HG03139 (cell line): ENCODE results near the gene RPS6KL1.

Experiments used
- ATAC-seq: cut with Tn5 transposase; IDR thresholded peaks from one replicate; pipeline ENCODE4 v1.9.1; 2021; ENCODE audit not compliant: unreplicated experiment

RPS6KL1 gene

DNA sequence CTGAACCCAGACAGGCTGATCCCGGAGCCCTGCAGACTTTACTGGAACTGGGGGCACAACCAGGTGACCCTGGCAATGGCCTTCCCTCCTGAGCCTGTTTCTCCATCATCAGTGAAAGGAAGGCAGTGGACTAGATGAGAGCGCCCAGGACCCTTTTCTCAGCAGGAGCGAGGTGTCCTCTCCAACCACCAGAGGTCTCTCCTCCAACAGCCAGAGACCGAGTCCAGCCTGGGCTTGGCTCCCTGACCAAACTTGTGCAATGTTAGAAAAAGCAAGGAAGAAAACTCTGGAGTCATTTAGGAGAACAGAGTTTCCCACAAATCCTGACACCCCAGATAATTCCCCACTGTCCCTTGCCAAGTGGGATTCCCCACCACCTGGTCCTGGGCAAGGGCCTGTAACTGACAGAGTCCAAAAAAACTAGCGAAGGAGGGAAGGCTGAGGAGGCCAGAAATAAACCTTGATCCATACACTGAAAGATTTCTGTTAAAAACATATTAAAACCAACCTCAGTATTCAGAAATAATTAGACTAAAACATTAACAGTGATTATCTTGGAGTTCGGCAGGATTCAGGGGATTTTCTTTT is 9.0 kb downstream of the RPS6KL1 start:
- ATAC-seq: no peak

DNA sequence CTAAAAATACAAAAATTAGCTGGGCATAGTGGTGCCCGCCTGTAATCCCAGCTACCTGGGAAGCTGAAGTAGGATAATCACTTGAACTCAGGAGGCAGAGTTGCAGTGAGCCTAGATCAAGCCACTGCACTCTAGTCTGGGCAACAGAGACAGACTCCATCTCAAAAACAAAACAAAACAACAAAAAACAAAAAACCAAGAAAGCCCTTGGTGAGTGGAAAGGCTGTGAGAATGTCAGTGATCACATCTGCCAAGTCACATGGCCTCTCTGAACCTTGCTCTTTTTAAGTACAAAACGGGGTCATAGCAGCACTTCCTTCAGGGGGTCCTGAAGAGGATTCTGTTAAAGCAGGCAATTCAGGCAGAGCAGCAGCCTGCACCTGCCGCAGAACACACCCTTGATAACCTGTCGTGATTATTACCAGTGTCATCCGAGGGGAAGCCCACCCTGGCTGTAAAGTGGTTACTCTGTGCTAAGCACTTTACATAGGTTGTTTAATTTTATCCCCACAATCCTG is 9.6 kb downstream of the RPS6KL1 start:
- no peak for ATAC-seq

DNA sequence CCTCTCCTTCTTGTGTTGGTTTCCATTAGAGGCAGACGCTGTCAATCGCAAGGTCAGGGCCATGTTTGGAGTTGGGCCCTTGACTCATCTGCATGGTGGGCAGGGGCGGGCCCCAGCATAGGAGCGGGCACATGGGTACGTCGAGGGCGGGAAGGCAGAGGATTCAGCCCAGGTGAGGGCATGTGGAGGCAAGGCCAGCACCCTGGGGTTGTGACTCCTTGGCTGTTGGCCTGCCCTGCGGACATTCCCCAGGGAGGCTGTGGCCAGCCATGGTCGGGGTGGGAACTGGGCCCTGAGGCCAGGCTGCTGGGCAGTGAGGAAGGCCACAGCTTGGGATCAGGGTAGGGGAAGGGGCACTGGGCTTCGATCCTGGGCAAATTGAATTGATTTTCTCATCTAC is 10.3 kb downstream of the RPS6KL1 start:
- ATAC-seq: no peak

DNA sequence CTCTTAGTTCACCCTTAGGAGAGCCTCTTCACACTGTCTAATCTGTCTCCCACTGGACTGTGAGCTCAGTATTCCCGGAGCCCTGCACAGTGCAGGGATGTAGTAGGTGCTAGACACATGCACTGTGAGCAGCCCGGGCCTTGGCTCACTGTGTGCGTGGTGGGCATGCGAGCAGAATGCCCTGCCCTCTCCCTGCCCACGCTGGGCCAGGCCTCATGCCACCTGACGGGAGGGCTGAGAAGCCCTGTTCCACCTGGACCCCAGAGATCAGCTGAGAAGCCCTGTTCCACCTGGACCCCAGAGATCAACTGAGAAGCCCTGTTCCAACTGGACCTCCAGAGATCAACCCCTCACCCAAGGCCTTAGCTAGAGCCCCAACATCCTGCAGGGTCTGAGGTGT is 10.9 kb downstream of the RPS6KL1 start:
- no peak for ATAC-seq

DNA sequence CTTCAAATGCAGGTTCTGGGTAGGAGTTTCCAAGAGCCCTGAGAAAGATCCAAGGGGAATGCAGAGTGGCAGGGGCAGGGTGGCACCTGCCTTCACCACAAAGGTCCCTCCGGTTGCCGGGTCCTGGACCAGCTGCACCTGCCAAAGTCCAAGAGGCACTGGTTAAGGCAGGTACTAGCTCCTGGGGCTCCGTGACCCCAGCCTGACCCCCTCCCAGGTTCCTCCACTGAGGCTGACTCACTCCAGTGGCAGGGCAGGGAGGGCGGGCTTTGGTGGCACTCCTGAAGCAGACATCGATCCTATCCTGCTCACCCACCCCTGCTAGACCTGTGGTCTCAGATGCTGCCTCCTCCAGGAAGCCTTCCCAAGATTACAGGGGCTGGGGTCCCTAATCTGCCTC is 11.4 kb downstream of the RPS6KL1 start:
- no peak for ATAC-seq

DNA sequence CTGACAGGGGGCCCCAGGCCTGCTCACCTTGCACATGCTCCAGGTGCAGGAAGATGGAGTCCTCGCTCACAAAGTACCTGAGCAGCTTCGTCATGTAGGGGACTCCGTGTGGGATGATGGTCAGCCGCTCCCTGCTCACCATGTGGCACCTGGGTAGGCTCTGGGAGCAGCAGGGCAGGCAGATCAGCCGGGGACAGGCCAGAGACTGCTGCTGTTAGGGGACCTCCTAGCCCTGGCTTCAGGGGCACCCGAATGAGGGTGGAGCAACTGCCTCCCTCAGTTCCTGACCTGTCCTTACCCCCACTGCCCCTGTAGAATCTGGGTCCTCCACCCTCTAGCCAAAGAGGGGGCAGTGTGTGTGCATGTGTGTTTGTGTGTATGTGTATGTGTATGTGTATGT is 11.8 kb downstream of the RPS6KL1 start:
- no peak for ATAC-seq

DNA sequence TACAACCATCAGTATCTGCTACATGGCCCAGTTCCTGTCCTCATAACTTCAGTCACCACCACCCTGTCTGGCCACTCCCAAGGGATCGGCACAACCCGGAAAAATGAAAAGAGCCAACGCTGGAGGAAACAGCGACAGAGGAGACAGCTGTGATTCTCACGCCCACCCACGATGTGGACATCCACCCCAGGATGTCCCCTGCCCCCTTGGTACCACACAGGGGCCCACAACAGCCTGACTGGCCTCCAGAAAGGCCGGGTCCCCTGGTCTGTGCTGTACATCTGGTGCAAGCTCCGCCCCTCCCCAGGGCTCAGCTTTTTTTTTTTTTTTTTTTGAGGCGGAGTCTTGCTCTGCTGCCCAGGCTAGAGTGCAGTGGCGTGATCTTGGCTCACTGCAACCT is 12.5 kb downstream of the RPS6KL1 start:
- ATAC-seq: no peak

DNA sequence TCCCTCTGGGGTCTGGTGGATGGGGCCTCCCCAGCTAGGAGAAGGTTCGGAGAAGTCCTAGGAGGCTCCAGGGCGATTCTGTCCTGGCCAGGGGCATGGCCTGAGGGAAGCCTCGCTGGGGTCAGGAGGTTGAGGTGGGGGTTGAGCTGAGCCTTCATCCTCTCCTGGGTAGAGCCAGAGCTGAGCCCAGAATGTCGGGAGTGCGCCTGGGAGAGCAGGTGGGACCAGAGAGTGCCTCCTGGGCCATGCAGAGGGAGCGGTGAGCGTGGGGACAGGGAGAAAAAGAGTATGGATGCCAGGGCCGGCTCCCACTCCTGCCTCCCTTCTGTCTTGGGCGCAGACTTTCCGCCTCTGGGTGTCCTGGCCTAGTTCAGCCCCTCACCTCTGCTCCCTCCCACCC is 13.1 kb downstream of the RPS6KL1 start:
- ATAC-seq: no peak

DNA sequence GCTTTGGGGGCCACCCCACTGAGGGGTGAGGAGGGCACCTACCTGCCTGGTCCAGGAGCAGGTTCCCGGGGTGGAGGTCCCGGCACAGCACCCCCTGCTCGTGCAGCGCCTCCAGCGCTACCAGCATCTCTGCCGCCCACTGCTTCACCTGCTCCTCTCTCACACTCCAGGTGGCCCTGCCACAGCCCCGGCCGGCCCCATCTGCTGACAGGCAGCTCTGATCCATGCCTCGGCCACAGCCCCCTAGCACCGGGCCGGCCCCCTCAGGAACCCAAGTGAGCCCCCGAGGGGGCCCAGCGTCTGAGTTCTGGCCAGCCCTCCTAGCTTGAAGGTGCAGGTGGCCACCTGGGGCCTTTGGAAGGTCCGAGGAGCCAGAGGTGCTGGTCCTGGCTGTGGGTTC is 13.6 kb downstream of the RPS6KL1 start:
- no peak for ATAC-seq

DNA sequence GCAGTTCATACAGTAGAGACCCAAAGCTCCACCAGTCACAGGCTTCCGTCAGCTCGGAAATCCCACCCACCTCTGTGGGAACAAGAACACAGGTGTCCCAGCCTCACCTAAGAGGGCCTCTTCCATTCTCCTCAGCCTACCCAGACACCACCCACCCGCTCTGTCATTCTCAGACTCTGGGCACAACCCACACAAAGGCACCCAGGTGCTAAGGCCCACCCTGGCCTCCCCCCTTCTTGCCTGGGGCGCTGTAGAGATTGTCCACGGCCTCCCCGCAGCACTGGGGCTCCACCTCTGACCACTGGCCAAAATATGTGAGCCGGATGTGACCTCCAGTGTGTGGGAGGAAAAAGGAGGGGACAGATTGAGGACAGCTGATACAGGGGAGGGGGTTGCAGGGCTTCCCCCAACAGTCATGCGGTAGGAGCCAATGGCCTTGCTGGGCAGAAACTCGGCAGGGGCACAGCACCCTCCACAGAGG is 14.2 kb downstream of the RPS6KL1 start:
- ATAC-seq: no peak

DNA sequence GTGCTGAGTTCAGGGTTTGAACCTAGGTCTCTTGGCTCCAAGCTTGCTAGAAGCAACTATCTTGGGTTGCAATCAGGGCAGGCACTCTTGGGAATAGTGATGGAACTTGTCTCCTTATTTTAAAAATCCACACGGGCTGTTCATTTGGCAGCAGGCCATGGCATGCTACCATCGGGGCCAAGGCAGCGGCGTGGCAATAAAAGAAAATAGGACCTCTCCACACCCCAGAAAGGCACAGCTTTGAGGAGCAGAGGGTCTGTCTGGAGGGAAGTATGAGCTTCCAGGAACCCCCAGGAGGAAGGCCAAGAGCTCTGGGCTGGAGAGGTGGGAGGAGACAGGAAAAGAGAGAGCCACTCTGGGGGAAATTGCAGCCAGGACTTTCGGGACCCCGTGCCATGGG is 15.3 kb downstream of the RPS6KL1 start:
- ATAC-seq: no peak

DNA sequence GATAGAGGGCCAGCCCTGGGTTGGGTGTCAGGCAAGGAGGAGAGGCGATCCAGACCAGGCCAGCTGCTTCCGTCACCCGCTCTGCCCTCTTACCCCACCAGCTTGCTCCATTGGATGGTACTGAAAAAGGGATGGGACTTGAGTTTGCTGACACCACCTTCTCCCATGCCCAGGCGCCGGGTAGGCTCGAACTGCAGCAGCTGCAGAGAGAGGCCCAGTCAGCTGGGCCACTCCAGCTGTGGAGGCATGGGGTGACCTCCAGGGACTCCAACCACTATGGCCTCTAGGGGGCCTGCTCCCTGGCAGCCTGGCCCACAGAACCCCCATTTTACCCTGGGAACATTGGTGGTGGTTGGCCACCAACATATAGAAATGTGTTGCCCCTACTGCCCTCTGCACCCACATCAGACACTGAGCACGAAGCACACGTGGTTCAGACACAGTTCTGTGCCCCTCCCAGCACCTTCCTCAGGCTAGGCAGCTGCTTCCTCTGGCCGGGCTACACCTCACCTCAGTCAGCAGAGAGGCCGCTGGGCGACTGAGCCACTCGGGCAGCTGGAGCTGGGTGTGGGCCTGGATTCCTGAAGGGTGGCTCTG is 16.0 kb downstream of the RPS6KL1 start:
- no peak for ATAC-seq

DNA sequence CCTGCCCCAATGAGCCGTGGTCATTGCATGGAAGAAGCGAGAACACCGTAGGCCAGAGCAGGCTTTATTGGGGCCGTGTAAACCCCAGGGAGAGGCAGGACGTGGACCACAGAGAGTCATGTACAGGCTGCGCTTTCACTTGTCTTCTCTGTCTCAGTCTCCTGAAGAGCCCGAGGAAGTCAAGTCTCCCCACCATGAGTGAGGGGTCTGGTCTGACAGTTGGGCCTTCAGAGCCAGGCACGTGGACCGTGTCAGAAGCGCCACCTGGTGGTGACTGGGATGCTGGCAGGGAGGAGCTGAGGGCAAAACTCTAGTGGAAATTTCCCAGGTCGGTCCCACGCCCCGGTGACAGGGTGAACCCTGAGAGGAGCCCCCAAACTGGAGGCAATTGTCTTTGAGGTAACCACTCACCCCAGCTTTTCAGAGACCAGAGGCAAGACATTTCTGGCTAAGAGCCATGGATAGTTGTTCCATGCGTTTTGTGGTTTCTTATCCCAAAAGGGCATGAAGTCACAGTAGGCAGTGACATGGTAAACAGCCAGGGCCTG is 17.4 kb downstream of the RPS6KL1 start:
- no peak for ATAC-seq

DNA sequence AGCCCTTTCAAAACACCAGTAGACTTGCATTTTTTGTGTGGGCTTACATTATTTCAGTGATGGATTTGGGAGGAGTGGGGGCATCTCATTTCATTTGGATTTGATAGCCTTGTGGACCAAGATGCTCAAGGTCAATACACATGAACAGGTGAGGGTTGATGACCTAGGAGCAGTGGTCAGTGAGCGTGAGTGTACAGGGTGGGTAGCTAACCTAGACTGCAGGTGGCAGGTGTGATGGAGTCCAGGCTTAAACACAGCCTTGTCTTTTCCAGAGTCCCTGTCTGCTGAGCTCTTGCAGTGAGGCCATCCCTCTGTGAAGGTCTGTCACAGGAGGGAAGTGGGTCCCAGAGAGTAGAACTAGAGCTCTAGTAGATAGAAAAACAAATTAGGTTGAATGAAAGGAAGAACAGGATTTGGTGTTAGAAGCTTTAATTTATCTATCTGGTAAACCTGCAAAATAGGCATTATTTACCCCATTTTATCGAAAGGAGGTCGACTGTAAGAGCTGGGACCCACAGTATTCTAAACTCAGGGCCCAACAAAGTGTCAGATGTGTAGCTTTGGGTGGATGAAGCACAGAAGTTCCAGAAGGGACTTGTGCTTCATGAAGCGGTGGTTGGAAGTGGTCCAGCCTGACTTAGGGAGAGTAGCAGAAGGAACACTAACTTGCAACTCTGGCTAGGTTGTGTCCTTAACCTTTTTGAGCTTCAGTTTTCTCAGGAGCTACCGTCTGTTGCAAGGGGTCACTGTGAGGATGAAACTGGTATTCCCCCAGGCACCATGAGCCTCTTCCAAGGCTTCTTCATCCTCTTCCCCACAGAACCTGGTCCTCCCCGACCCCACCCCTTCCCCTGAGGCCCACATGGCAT is 18.2 kb downstream of the RPS6KL1 start:
- no peak for ATAC-seq

DNA sequence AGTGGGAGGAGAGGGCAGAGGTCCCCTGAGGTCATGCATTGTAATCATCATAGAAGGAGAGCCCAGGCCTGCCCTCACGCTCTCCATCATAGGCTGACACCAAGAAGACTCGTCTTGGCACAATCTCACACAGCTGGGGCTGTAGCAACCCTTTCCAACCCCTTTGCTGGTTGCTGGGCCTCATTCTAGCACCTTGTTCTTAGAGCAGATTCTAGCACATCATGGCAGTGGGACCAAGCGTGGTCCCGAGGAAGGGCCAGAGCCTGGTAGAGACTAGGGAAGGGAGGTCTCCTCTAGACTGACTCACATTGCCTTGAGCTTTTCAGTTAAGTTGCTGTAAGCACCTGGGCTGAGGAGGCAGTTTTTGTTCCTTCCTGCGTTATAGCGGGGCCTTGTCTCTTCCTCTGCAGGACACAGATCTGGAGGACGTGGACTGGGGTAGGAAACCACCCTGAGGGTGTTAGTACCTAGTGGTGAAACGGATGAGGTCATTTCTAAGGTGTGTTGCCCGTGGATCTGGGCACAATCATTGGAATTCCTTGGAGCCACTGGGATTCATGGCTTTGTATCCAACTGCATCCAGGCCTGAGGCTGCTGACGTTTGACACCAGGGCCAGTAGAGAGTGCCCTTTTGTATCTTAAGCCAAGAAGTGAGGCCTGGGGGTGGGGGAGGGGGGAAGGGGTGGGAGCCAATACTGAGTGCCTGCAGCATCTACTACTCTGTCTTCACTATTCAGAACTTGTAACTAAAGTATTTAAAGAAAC is 19.9 kb downstream of the RPS6KL1 start:
- no peak for ATAC-seq

DNA sequence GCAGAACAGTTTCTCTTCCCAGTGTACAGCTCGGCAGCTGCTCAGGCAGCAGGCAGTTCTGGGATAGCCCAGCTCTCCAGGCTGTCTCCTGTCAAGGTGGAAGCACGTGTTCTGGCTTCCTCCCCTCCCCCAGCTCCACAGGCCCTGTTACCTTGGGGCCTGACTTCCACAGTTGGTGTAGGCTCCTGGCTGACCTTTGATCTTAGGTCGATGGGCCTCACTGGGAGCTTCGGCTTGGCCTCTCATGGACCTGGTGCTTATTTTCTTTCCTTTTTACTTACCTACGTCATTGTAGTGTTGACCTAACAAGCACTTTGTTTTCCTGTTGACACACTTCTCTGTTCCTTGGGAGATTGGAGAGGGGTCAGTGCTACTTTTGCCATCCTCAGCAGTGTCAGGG is 24.4 kb downstream of the RPS6KL1 start:
- no peak for ATAC-seq

DNA sequence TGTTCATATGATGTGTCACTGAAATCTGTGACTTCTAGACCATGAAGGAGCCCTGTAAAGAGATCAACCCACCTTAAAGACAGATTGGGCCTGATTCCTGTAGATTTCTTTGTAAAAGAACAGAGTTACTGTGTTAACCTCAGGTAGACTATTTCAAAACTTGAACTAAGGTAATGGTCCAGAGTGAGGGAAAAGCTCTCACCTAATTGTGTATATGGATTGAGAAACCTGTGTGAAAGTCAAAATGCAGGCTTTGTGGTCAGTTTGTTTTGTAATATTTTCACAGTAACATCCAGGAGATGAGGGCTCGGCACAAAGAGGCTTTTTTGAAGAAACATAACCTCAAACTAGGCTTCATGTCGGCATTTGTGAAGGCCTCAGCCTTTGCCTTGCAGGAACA is 25.0 kb downstream of the RPS6KL1 start:
- no peak for ATAC-seq

DNA sequence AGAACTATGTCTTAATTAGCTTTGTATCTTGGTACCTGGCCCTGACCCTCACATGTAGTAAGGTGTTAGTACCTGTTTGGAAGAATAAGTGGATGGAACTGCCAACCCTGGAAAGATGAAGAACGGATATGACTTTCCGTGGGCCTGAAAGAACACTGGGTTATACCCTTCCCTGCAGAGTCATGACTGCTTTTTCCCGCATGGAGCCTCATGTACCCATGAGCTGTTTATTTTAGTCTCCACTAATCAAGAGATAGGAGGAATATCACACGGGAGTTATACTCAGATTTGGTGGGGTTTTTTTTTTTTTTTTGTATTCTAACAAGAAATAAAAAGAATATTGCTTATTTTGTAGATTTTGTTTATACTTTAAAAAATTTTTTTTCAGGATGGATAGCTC is 25.4 kb downstream of the RPS6KL1 start:
- no peak for ATAC-seq

DNA sequence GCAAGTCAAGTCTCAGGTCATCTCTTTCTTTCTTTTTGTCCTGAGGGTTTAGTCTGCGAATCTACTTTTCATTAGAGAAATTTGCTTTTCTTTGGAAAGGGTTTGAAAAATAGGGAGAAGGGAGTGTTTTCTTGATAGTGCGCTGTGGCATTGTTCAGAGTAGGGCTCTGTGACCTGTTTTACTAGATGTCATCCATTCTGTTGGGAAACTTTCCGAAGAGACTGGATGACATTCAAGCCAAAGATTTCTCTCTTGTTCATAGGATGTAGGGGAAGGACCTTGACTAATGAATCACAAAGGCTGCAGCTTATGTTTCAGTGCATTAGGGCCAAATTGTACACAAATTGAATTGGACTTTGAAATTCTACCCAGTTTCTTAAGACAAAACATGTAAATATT is 26.7 kb downstream of the RPS6KL1 start:
- ATAC-seq: no peak

DNA sequence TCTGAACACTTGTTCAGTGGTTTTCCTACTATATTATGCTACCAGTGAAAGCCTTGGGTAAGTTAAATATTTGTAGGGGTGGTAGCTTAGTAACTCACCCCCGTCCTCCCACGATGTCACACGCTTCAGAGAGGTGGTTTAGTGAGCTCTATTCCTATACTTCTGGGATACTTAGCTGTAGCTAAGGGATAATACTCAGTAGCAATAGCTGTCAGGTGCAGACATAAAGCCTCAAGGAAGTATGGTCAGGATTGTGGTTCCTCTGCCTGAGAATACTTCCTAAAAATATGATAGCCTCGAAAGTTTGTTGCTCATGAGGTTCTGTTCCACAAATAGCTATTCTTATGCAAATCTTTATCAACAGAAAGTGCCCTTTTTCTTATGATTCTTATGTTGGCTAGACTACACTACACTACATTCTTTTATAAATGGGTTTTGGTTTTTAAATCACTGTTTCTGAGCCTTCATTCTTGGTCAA is 29.4 kb downstream of the RPS6KL1 start:
- no peak for ATAC-seq

DNA sequence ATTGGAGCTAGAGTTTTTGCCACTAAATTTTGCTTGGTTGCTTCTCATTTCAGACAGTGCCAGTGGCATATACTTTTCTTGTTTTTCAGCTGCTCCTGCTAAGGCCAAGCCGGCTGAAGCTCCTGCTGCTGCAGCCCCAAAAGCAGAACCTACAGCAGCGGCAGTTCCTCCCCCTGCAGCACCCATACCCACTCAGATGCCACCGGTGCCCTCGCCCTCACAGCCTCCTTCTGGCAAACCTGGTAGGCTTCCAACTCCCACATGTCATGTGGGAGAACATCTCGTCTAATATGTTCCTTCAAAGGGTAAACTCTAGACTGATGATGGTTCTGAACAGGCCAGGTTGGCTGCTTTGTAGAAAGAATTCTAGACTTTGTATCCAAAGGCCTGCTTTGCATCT is 30.3 kb downstream of the RPS6KL1 start:
- no peak for ATAC-seq
